Uterus (tissue), 4 donors: Measurements from ENCODE around the gene RAB11FIP4. TPM values are rescaled to one million over a fixed set of nuclear protein-coding genes. Genes with fewer than 3 reads are reported as not detected.

Experiments used
- DNase-seq, 2 donors: peaks; one replicate each; pipeline ENCODE4 v3.0.0-alpha.2; 2019 to 2020
- H3K27ac ChIP-seq, 2 donors: fragments of 200-600 bp; sonication (generic); 1 replicate in 1 of 2; 2 replicates in 1 of 2; pipeline ENCODE4 v1.5.1; 2016 to 2018
- H3K27me3 ChIP-seq, 2 donors: fragments of 200-600 bp; sonication (generic); one replicate each; pipeline ENCODE4 v1.5.1; 2018 to 2019; ENCODE audit warnings: control low read depth in 1 of 2
- H3K36me3 ChIP-seq, 2 donors: fragments of 200-600 bp; sonication (generic); one replicate each; pipeline ENCODE4 v1.5.1; 2019; ENCODE audit warnings: control low read depth in 1 of 2
- H3K4me1 ChIP-seq, 2 donors: fragments of 200-600 bp; sonication (generic); one replicate each; pipeline ENCODE4 v1.5.1; 2018 to 2019; ENCODE audit warnings: control low read depth in 1 of 2
- H3K4me3 ChIP-seq, 2 donors: fragments of 200-600 bp; sonication (generic); 1 replicate in 1 of 2; 2 replicates in 1 of 2; pipeline ENCODE4 v1.5.1; 2018 to 2019; ENCODE audit warnings: mild to moderate bottlenecking in 1 of 2
- H3K9me3 ChIP-seq, 2 donors: fragments of 200-600 bp; sonication (generic); one replicate each; pipeline ENCODE4 v1.5.1; 2019; ENCODE audit warnings: control low read depth in 1 of 2
- CTCF ChIP-seq, 4 experiments: fragments of 200-600 bp in 2 of 4; fragments of 450-650 bp in 2 of 4; sonication (generic) in 2 of 4; IDR thresholded peaks; one replicate each; pipeline ENCODE4 v1.5.1; 2016 to 2019; ENCODE audit warnings: antibody characterized with exemption in 4 of 4, mild to moderate bottlenecking in 2 of 4, moderate library complexity in 1 of 4
- POLR2A ChIP-seq, 2 donors: fragments of 450-650 bp; IDR thresholded peaks; one replicate each; pipeline ENCODE4 v1.6.1; 2016; ENCODE audit warnings: antibody characterized with exemption in 2 of 2, mild to moderate bottlenecking in 1 of 2, moderate library complexity in 1 of 2
- intact Hi-C: fragments of 100-400 bp; cut with DNase I; formaldehyde crosslinking; loops from one replicate; pipeline ENCODE4 v1.15.1; 2023; ENCODE audit warnings: low total_unique reads
- total RNA-seq, 4 donors: library from RNA; depleted of rRNA in 3 of 4; stranded (reverse); fragments of >200 nt in 3 of 4; gene quantifications; one replicate each; pipeline versions ENCODE4 v1.1.0 to v1.2.4, GENCODE V29; 2014 to 2023
- donor health status: DM: yes; HTN: yes; CAD: no.

RAB11FIP4 gene
- total RNA-seq, 4 donors from 2014 or later = 7.2 to 12.0 TPM; not detected in 2

GRCh38 chr17:31562376-31562840 lies 170.9 kb downstream of the RAB11FIP4 start:
- Histone ChIP-seq H3K4me1 (peaks cover 10 to 18% of the 10 kb centered on the region in 2 donors), H3K36me3 (no peaks in the 10 kb centered on the region), H3K4me3 (no peak overlapping the region), H3K27ac (peak overlapping the region; percentile 17 to 91), H3K27me3 (no peaks in the 10 kb centered on the region), H3K9me3 (no peaks in the 10 kb centered on the region)
- no peak for DNase-seq
- no peak for TF ChIP-seq POLR2A (IDR thresholded peaks at IDR 0.05)
- no peak for TF ChIP-seq CTCF (IDR thresholded peaks at IDR 0.05)
- intact Hi-C loops = no loop called here

GRCh38 chr17:31564291-31564690 lies 172.8 kb downstream of the RAB11FIP4 start:
- no peaks in the 10 kb centered on the region for H3K36me3 ChIP-seq
- DNase-seq = no peak
- peaks cover 10 to 18% of the 10 kb centered on the region in 2 donors for H3K4me1 ChIP-seq

GRCh38 chr17:31564883-31565301 lies 173.4 kb downstream of the RAB11FIP4 start:
- Histone ChIP-seq H3K4me1 (peaks cover 10 to 18% of the 10 kb centered on the region in 2 donors), H3K27me3 (no peaks in the 10 kb centered on the region), H3K9me3 (no peaks in the 10 kb centered on the region), H3K36me3 (no peaks in the 10 kb centered on the region), H3K27ac (peak overlapping the region; percentile 56 to 58), H3K4me3 (no peak overlapping the region)
- intact Hi-C loops = no loop called here
- TF ChIP-seq CTCF (IDR thresholded peaks at IDR 0.05) = no peak
- TF ChIP-seq POLR2A (IDR thresholded peaks at IDR 0.05) = no peak
- peak; percentile 37 to 45 for DNase-seq

More at GRCh38 chr17:31564291-31564690, 172.8 kb downstream of the RAB11FIP4 start:
- H3K9me3 ChIP-seq = no peaks in the 10 kb centered on the region
- no peak for TF ChIP-seq CTCF (IDR thresholded peaks at IDR 0.05)
- no peak for TF ChIP-seq POLR2A (IDR thresholded peaks at IDR 0.05)
- intact Hi-C loops = no loop called here
- peak overlapping the region; percentile 3 to 58 for H3K27ac ChIP-seq
- no peak overlapping the region for H3K4me3 ChIP-seq
- H3K27me3 ChIP-seq = no peaks in the 10 kb centered on the region

GRCh38 chr17:31565652-31566051 lies 174.2 kb downstream of the RAB11FIP4 start:
- Histone ChIP-seq H3K9me3 (no peaks in the 10 kb centered on the region), H3K36me3 (no peaks in the 10 kb centered on the region), H3K4me3 (no peak overlapping the region), H3K4me1 (peaks cover 10 to 24% of the 10 kb centered on the region in 2 donors), H3K27ac (peak overlapping the region; percentile 56 to 58), H3K27me3 (no peaks in the 10 kb centered on the region)
- intact Hi-C loops = no loop called here
- no peak for DNase-seq
- no peak for TF ChIP-seq POLR2A (IDR thresholded peaks at IDR 0.05)
- TF ChIP-seq CTCF (IDR thresholded peaks at IDR 0.05) = no peak

GRCh38 chr17:31566247-31566991 lies 174.9 kb downstream of the RAB11FIP4 start:
- Histone ChIP-seq H3K36me3 (no peaks in the 10 kb centered on the region), H3K9me3 (no peaks in the 10 kb centered on the region), H3K4me1 (peaks cover 10 to 30% of the 10 kb centered on the region in 2 donors), H3K4me3 (no peak overlapping the region), H3K27me3 (no peaks in the 10 kb centered on the region), H3K27ac (peak overlapping the region; percentile 58 to 80)
- TF ChIP-seq CTCF (IDR thresholded peaks at IDR 0.05) = no peak
- TF ChIP-seq POLR2A (IDR thresholded peaks at IDR 0.05) = no peak
- intact Hi-C loops = no loop called here
- no peak for DNase-seq
